CD14-positive monocyte (primary cell): ENCODE results near the gene NRG3. TPM values are rescaled to one million over a fixed set of nuclear protein-coding genes. Genes with fewer than 3 reads are reported as not detected.

Experiments used
- DNase-seq, 3 donors: peaks; one replicate each; pipeline ENCODE4 v3.0.0-alpha.2; 2011 to 2022
- H2AFZ ChIP-seq: 2 replicates; pipeline ENCODE4 v1.6.0; 2012; ENCODE audit warnings: mild to moderate bottlenecking, low read depth, low read length, inconsistent platforms; ENCODE audit not compliant: insufficient read depth, poor library complexity, severe bottlenecking
- H3K27ac ChIP-seq, 2 donors: 1 replicate in 1 of 2; 2 replicates in 1 of 2; pipeline ENCODE4 v1.5.1; 2012 to 2013; ENCODE audit warnings: low read length in 2 of 2, control low read depth in 1 of 2, inconsistent platforms in 1 of 2, low read depth in 1 of 2, mild to moderate bottlenecking in 1 of 2
- H3K27me3 ChIP-seq, 2 donors: one replicate each; pipeline versions ENCODE4 v1.6.0 to v1.6.1; 2011 to 2013; ENCODE audit warnings: low read length in 2 of 2; ENCODE audit not compliant: control insufficient read depth in 2 of 2, insufficient read depth in 2 of 2
- H3K36me3 ChIP-seq, 2 donors: replicated peaks in 1 of 2; 1 replicate in 1 of 2; 2 replicates in 1 of 2; pipeline versions ENCODE4 v1.5.1 to v1.6.1; 2012 to 2013; ENCODE audit warnings: low read length in 2 of 2, control low read depth in 1 of 2, inconsistent platforms in 1 of 2, mild to moderate bottlenecking in 1 of 2; ENCODE audit not compliant: insufficient read depth in 2 of 2, control insufficient read depth in 1 of 2
- H3K4me1 ChIP-seq, 2 donors: 1 replicate in 1 of 2; 2 replicates in 1 of 2; pipeline versions ENCODE4 v1.5.1 to v1.6.1; 2012 to 2013; ENCODE audit warnings: low read length in 2 of 2, control low read depth in 1 of 2, inconsistent platforms in 1 of 2, mild to moderate bottlenecking in 1 of 2, moderate library complexity in 1 of 2; ENCODE audit not compliant: insufficient read depth in 2 of 2, control insufficient read depth in 1 of 2
- H3K4me2 ChIP-seq: replicated peaks from 2 replicates; pipeline ENCODE3; 2012; ENCODE audit warnings: low read length, moderate library complexity, mild to moderate bottlenecking; ENCODE audit not compliant: poor library complexity, severe bottlenecking; ENCODE audit errors: extremely low read depth
- H3K4me3 ChIP-seq, 3 experiments: fragments of 200-600 bp in 1 of 3; sonication (generic) in 1 of 3; replicated peaks in 1 of 3; 1 replicate in 2 of 3; 2 replicates in 1 of 3; pipeline ENCODE4 v1.5.1; 2011 to 2013; ENCODE audit warnings: low read length in 3 of 3, mild to moderate bottlenecking in 3 of 3, control low read depth in 2 of 3, low read depth in 2 of 3, inconsistent platforms in 1 of 3, moderate library complexity in 1 of 3
- H3K79me2 ChIP-seq: 2 replicates; pipeline ENCODE4 v1.6.0; 2012; ENCODE audit warnings: mild to moderate bottlenecking, control low read depth, inconsistent platforms, low read length, moderate library complexity; ENCODE audit not compliant: insufficient read depth
- H3K9ac ChIP-seq: 2 replicates; pipeline ENCODE4 v1.6.0; 2017; ENCODE audit warnings: low read length, mild to moderate bottlenecking; ENCODE audit not compliant: insufficient read depth, poor library complexity, severe bottlenecking
- H3K9me3 ChIP-seq, 2 donors: replicated peaks in 1 of 2; 1 replicate in 1 of 2; 2 replicates in 1 of 2; pipeline versions ENCODE4 v1.5.1 to v1.6.1; 2012 to 2013; ENCODE audit warnings: low read length in 2 of 2, control low read depth in 1 of 2; ENCODE audit not compliant: control insufficient read depth in 1 of 2, insufficient read depth in 1 of 2
- H4K20me1 ChIP-seq: 2 replicates; pipeline ENCODE4 v1.6.0; 2012; ENCODE audit warnings: mild to moderate bottlenecking, low read length, control low read depth, moderate library complexity; ENCODE audit not compliant: insufficient read depth
- H3K27ac Mint-ChIP-seq, 7 donors: one replicate each; pipeline ENCODE4 v1.8.0; 2020; ENCODE audit warnings: mild to moderate bottlenecking in 7 of 7, mixed read lengths in 7 of 7, moderate library complexity in 6 of 7, inconsistent platforms in 2 of 7
- H3K27me3 Mint-ChIP-seq, 3 donors: one replicate each; pipeline ENCODE4 v1.8.0; 2021 to 2022; ENCODE audit warnings: low read depth in 3 of 3, mild to moderate bottlenecking in 3 of 3, mixed read lengths in 3 of 3, moderate library complexity in 3 of 3, inconsistent platforms in 1 of 3
- H3K36me3 Mint-ChIP-seq, 2 donors: one replicate each; pipeline ENCODE4 v1.8.0; 2020; ENCODE audit warnings: mixed read lengths in 2 of 2, inconsistent platforms in 1 of 2, mild to moderate bottlenecking in 1 of 2
- H3K4me1 Mint-ChIP-seq: one replicate; pipeline ENCODE4 v1.8.0; 2020; ENCODE audit warnings: mild to moderate bottlenecking, mixed read lengths
- H3K4me3 Mint-ChIP-seq, 2 donors: one replicate each; pipeline ENCODE4 v1.8.0; 2020; ENCODE audit warnings: mild to moderate bottlenecking in 2 of 2, mixed read lengths in 2 of 2, moderate library complexity in 1 of 2
- H3K9me3 Mint-ChIP-seq, 7 donors: one replicate each; pipeline ENCODE4 v1.8.0; 2020 to 2022; ENCODE audit warnings: mixed read lengths in 7 of 7, mild to moderate bottlenecking in 6 of 7, moderate library complexity in 6 of 7, inconsistent platforms in 2 of 7
- WGBS: methylation state at CpG from one replicate; pipeline ENCODE4 v1.1.5; 2013; ENCODE audit warnings: missing lambda C conversion rate; ENCODE audit not compliant: insufficient coverage; 5-methylcytosine and 5-hydroxymethylcytosine counted together
- intact Hi-C, 2 donors: fragments of 100-400 bp; cut with micrococcal nuclease; formaldehyde crosslinking; loops; one replicate each; pipeline versions ENCODE4 v1.15.0 to v1.15.1; 2023
- polyA plus RNA-seq, 3 donors: library from polyadenylated mRNA; depleted of rRNA in 1 of 3; unstranded in 2 of 3; stranded (reverse) in 1 of 3; fragments of 300-500 nt in 2 of 3; fragments of >200 nt in 1 of 3; fragmentation: Illumina TruSeq in 2 of 3; gene quantifications; 1 replicate in 2 of 3; 2 replicates in 1 of 3; pipeline ENCODE4 v1.2.3, GENCODE V29; 2012 to 2021
- TF ChIP-seq, protein P1 (sequence below): fragments of 200-600 bp; IDR thresholded peaks from one replicate; pipeline ENCODE4 v1.8.0; 2022; ENCODE audit warnings: antibody characterized with exemption, mild to moderate bottlenecking

NRG3 gene
- polyA plus RNA-seq, 3 donors = not detected

DNA sequence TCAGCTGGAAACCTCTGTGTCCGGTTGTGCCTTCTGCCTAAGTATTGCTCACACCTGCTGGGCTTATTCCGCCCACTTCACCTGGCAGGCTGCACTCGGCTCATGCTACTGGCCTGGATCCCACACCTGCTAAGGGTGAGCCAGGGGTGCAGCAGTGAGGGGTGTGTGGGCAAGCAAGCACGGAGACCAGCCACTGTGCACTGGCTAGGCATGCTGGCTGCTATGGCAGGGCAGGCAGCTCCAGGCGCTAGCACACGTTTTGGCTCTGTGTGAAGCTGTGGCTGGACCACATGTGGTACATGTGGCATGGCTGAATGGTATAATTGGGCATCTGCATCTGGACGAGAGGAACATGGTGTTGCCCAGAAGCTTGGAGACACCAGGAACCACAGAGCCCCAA lies 940.7 kb downstream of the NRG3 start:
- H3K27me3 Mint-ChIP-seq = no peaks in the 10 kb centered on the region
- H3K4me1 ChIP-seq = no peaks in the 10 kb centered on the region
- H3K4me3 Mint-ChIP-seq = no peak overlapping the region
- no peak overlapping the region for H3K4me2 ChIP-seq
- no peaks in the 10 kb centered on the region for H3K79me2 ChIP-seq
- H3K36me3 Mint-ChIP-seq = no peaks in the 10 kb centered on the region
- no peaks in the 10 kb centered on the region for H3K9me3 ChIP-seq
- no peak overlapping the region for H2AFZ ChIP-seq
- WGBS = 92% methylated on average over 7 of the region's 7 CpGs
- H3K27ac ChIP-seq = no peak overlapping the region
- H3K9me3 Mint-ChIP-seq = peaks cover 0 to 2% (median 0%) of the 10 kb centered on the region in 7 donors
- no peak for DNase-seq
- no peaks in the 10 kb centered on the region for H3K36me3 ChIP-seq
- H3K27ac Mint-ChIP-seq = no peak overlapping the region
- no peak overlapping the region for H3K9ac ChIP-seq
- no peaks in the 10 kb centered on the region for H3K4me1 Mint-ChIP-seq
- H3K4me3 ChIP-seq = no peak overlapping the region
- no peaks in the 10 kb centered on the region for H3K27me3 ChIP-seq
- intact Hi-C loops = no loop called here
- no peaks in the 10 kb centered on the region for H4K20me1 ChIP-seq
- TF ChIP-seq, protein P1, sequence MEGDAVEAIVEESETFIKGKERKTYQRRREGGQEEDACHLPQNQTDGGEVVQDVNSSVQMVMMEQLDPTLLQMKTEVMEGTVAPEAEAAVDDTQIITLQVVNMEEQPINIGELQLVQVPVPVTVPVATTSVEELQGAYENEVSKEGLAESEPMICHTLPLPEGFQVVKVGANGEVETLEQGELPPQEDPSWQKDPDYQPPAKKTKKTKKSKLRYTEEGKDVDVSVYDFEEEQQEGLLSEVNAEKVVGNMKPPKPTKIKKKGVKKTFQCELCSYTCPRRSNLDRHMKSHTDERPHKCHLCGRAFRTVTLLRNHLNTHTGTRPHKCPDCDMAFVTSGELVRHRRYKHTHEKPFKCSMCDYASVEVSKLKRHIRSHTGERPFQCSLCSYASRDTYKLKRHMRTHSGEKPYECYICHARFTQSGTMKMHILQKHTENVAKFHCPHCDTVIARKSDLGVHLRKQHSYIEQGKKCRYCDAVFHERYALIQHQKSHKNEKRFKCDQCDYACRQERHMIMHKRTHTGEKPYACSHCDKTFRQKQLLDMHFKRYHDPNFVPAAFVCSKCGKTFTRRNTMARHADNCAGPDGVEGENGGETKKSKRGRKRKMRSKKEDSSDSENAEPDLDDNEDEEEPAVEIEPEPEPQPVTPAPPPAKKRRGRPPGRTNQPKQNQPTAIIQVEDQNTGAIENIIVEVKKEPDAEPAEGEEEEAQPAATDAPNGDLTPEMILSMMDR = no peak

DNA sequence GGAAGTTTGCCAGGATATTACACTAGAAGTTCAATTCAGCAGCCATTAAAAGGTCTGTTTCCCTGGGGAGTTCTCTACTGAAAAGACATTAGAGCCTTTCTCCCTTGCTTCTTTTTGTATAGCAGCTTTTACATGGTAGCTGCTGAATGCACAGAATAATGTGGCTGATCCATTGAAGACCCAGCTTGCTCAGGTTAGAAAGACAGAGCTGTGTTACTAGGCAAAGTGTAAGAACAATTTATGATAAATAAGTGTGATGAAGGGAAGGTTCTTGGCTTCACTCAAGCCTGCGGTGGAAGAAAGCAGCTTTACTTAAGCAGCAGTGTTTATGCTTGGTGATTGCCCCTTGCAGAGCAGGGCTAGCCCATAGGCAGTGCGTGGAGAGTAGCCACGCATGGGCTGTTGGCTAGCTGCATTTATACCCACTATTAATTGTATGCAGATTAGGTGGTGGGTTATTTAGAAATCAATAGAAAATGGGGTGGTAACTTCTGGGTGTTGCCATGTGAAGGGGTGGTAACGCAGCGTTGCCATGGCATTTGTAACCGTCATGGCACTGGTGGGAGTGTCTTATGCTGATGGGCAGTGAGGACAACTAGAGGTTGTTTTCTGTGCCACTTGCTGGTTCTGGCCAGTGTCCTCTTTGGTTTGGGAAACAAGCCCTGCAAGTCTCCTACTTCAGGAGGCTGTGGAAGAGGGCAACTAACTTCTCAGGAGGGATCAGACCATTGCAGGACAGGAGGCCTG lies 942.9 kb downstream of the NRG3 start:
- Mint-ChIP-seq H3K4me1 (no peaks in the 10 kb centered on the region), H3K9me3 (peaks cover 0 to 4% (median 0%) of the 10 kb centered on the region in 7 donors), H3K4me3 (no peak overlapping the region), H3K27me3 (no peaks in the 10 kb centered on the region), H3K27ac (no peak overlapping the region), H3K36me3 (no peaks in the 10 kb centered on the region)
- DNase-seq = no peak
- no peak overlapping the region for H3K4me3 ChIP-seq
- no peaks in the 10 kb centered on the region for H3K4me1 ChIP-seq
- H3K27me3 ChIP-seq = no peaks in the 10 kb centered on the region
- intact Hi-C loops = no loop called here
- no peaks in the 10 kb centered on the region for H4K20me1 ChIP-seq
- no peak overlapping the region for H3K27ac ChIP-seq
- TF ChIP-seq, protein P1 = no peak
- peaks cover 0 to 2% of the 10 kb centered on the region in 2 donors for H3K9me3 ChIP-seq
- 89% methylated on average over 4 of the region's 6 CpGs for WGBS
- H3K4me2 ChIP-seq = no peak overlapping the region
- no peak overlapping the region for H2AFZ ChIP-seq
- no peak overlapping the region for H3K9ac ChIP-seq
- no peaks in the 10 kb centered on the region for H3K36me3 ChIP-seq
- H3K79me2 ChIP-seq = no peaks in the 10 kb centered on the region
